Measurements from ENCODE around the gene EEF1G.
"Not testable (repeated sequence)": the region's sequence is repeated elsewhere in the genome, so short reads cannot be mapped to it uniquely, and the experiment has no call there.

Gene EEF1G

GRCh38 chr11:62555464-62556107, 18.1 kb downstream of the EEF1G start:
- no peak for DNase-seq (ENCODE audit: low spot score)

GRCh38 chr11:62554387-62555167, 19.1 kb downstream of the EEF1G start:
- no peak for DNase-seq (ENCODE audit: low spot score)

GRCh38 chr11:62553839-62554361, 19.8 kb downstream of the EEF1G start:
- no peak for DNase-seq (ENCODE audit: low spot score)

GRCh38 chr11:62553080-62553838, 20.4 kb downstream of the EEF1G start:
- DNase-seq (ENCODE audit: low spot score), result peak; percentile 64

- DNase-seq (ENCODE audit: low spot score), result no peak
Observed at GRCh38 chr11:62552485-62553079, 21.1 kb downstream of the EEF1G start.

DNA sequence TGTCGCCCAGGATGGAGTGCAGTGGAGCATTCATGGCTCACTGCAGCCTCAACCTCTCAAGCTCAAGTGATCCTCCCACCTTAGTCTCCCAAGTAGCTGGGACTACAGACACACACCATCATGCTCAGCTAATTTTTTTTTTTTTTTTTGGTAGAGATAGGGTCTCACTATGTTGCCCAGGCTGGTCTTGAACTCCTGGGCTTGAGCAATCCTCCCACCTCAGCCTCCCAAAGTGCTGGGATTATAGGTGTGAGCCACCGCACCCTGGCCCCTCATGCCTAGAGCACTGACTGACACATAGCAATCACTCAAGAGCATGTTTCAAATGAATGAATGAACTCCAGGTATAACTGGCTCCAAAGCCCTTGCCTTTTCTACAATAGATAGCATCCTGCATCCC, 23.2 kb downstream of the EEF1G start:
- DNase-seq (ENCODE audit: low spot score), result not testable (repeated sequence)

DNA sequence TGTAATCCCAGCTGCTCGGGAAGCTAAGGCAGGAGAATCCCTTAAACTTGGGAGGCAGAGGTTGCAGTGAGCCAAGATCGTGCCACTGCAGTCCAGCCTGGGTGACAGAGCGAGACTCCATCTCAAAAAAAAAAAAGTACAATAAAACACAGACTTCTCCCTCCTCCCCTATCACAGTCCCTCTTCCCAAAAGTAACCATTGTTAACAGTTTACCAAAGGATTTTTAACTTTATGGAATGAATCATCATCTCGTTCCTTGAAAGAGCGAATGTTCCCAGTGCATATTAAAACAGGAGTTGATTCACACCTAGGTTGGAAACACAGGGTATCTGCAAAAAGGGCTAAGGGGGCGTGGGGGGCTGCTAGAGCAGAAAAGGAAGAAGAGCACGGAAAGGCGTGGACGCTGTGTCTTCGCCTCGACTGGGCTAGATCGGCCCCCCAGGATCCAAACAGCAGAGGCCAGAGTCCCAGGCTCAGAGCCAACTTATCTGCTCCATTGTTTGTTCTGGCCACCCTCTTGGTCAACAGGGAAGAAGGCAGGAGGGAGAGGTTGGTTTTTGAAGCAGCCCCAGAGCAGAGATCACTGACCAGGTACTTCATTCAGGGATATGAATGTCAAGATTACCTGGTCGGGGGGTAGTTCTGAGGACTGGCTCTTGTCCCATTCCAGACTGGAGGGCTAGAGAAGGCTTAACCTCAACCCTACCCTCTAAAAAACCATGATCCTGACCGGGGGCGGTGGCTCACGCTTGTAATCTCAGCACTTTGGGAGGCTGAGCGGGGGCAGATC, 25.0 kb downstream of the EEF1G start:
- DNase-seq (ENCODE audit: low spot score), result no peak

DNA sequence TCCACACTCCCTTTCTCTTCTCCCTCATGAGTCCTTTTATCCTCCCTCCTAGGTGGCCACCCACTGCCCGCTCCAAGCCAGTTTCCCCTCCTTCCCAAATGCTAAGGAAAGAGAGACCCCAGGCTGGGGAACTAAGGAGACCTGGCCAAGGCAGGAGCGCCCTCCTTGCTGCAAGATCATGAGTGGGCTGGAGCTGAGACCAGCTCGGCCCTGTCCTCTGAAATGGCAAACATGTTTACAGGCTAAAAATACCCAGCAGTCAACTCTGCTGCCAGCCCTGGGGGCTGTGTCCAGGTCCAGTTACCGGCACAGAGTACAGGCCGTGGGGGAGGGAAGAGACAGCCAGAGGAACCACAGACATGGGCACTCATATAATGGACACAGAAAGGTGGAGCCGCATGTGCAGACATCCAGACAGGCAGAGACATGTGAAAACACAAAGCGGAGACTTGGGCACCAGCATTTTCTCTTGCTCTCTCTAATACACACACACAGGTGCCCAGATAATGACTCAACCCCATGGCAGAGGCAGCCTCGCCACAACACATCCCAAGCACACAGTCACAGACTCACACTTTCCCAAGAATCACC, 25.9 kb downstream of the EEF1G start:
- no peak for DNase-seq (ENCODE audit: low spot score)

GRCh38 chr11:62546929-62547625, 26.6 kb downstream of the EEF1G start:
- DNase-seq (ENCODE audit: low spot score), result no peak

- peak; percentile 76 for DNase-seq (ENCODE audit: low spot score)
Observed at GRCh38 chr11:62546244-62546928, 27.3 kb downstream of the EEF1G start, which contains the start of gene AHNAK. Gene AHNAK (minus strand): TSS chr11:62546806. CDS start chr11:62536098, 10,708 bp downstream.

DNA sequence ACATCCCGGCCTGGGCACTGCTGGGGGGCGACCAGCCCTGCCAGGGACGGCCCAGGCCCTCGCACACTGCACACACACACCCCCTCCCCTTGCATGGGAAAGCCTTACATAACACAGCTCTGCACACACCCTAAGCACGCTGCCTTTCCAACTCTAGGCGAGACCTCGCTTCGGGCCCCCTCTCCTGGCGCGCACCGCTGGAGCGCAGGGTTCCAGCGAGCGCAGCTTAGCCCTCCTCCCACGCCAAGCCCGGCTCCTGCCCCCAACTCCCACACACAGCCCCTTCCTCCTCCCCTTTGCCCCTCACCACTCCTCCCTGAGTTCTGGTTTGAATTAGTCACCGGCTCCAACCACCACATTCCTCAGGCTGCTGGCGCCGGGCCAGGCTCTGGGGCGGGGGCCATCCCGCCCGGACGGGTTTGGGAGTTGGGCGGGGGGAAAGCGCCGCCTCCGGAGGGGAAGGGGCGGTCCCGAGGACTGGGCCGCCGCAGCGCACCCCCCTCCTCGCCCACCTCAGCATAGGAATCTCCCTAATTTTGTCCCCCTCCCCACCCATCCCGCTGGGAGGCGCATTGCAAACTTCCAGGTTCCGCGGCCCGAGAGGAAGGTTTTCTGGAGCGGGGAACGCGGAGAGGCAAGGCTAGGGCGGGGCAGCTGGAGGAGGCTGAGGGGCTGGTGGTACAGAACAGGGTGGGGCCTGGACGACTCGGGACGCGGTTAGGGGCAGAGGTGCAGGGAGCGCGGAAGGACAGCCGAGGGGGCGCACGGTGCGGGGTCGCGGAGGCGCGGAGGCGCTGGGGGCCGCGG, 28.1 kb downstream of the EEF1G start:
- DNase-seq (ENCODE audit: low spot score), result peak; percentile 84

- no peak for DNase-seq (ENCODE audit: low spot score)
Observed at GRCh38 chr11:62544581-62545436, 28.9 kb downstream of the EEF1G start.

GRCh38 chr11:62543680-62544444, 29.8 kb downstream of the EEF1G start:
- no peak for DNase-seq (ENCODE audit: low spot score)

DNA sequence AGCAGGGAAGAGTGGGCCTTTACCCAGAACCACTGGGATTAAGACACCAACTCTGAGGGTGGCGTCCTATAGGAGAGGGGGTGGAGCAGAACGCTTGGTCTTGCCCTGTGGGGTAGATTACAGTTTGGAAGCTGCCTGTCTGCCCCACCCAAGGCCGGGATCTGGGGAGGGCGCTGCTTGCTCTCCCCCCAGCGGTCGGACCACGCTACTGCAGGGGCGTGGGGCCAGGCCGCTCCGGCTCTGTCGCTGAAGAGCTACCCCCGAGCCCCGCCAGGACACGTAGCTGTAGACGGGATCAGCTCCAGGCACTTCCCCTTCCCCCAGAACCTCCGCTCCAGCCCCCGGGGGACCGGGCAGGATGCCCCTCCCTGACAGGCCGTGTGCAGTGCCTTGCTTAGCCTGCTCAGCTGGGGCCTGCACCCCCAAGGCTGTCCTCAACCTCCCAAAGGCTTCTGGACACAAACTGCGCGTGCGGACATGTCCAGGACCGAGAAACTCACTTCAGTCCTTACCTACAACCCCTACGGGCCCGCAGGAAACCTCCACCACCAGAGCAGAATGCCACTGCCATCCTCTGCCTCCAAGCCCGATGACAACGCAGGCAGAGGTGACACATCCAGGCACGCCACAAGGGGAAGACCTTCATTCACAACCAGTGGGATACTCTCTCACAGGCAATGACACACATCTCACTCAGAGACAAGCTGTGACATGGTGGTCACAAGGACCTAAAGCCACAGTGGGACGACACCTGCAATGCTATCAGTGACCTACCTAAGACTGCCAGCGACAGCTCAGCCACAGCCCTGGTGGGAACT, 30.7 kb downstream of the EEF1G start:
- DNase-seq (ENCODE audit: low spot score), result peak; percentile 86

DNA sequence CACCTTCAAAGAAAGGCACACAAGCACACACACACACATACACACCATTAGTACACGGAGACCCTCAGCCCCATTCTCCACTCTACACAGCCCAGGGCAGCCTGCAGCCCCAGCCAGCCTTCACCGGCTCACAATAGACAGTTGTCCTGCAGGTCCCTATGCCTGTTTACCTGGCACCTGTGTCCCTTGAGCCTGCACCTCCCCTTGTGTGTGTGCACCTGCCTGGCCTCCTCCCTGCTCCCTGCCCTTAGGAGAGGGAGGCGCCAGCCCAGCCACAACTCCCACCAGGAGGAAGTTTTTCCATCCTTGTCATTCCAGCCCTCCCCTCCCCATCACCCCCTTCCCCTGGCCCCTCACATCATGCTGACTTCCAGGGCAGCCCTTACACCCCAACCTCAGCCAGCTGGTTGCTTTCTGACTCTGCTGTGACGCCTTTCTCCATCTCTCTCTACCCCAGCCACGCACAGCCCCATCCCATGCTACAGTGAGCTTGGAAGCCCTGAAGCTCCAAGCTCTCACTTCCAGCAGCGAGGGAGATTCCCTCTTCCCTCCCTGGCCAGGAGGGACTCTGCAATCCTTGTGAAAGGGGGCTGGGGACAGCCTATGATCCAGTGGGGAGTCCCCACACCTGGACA, 31.5 kb downstream of the EEF1G start:
- no peak for DNase-seq (ENCODE audit: low spot score)
